ENCODE results near the gene BCAS3.
"Not testable (repeated sequence)": the region's sequence is repeated elsewhere in the genome, so short reads cannot be mapped to it uniquely, and the experiment has no call there.

The BCAS3 gene

DNA sequence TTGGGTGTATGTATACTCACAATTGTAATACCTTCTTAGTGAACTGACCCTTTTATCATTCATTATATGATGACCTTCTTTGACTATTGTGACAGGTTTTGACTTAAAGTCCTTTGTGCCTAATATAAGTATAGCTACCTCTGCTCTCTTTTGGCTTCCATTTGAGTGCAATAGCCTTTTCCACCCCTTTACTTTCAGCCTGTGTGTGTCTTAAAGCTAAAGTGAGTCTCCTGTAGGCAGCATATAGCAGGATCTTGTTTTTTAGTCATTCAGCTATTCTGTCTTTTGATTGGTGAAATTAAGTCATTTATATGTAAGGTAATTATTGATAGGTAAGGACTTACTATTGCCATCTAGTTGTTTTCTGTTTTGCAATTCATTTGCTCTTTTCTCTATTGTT, 758.6 kb downstream of the BCAS3 start:
- H3K4me1 ChIP-seq = no peaks in the 10 kb centered on the region
- TF ChIP-seq, protein P1, sequence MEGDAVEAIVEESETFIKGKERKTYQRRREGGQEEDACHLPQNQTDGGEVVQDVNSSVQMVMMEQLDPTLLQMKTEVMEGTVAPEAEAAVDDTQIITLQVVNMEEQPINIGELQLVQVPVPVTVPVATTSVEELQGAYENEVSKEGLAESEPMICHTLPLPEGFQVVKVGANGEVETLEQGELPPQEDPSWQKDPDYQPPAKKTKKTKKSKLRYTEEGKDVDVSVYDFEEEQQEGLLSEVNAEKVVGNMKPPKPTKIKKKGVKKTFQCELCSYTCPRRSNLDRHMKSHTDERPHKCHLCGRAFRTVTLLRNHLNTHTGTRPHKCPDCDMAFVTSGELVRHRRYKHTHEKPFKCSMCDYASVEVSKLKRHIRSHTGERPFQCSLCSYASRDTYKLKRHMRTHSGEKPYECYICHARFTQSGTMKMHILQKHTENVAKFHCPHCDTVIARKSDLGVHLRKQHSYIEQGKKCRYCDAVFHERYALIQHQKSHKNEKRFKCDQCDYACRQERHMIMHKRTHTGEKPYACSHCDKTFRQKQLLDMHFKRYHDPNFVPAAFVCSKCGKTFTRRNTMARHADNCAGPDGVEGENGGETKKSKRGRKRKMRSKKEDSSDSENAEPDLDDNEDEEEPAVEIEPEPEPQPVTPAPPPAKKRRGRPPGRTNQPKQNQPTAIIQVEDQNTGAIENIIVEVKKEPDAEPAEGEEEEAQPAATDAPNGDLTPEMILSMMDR (IDR thresholded peaks at IDR 0.05) = no peak

DNA sequence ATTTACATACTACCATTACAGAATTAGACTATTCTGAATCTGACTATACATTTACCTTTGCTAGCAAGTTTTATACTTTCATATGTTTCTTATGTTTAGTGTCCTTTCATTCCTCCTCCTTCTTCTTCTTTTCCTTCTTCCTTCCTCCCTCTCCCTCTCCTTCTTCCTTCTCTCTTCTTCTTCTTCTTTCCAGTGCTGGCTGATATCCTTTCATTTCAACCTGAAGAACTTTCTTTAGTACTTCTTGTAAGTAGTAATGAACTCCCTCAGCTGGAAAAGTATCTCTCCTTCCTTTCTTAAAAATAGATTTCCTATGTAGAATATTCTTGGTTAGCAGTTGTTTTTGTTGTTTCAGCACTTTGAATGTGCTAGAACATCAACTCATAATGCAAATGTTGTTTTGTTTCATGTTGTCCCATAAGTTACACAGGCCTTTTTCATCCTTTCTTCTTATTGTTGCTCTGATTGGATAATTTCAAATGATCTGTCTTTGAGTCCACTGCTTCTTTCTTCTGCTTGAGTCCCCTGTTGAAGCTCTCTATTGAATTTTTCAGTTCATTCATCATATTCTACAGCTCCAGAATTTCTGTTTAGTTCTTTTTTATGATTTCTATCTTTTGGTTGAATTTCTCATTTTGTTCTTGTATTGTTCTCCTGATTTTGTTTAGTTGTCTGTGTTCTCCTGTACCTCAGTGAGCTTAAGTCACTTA, 759.5 kb downstream of the BCAS3 start:
- TF ChIP-seq, protein P1 (IDR thresholded peaks at IDR 0.05) = no peak
- H2AFZ ChIP-seq = no peak overlapping the region
- no peak overlapping the region for H3K4me2 ChIP-seq (ENCODE audit: low read length)
- H3K4me1 ChIP-seq = no peaks in the 10 kb centered on the region
- no peaks in the 10 kb centered on the region for H3K36me3 ChIP-seq (ENCODE audit: control insufficient read depth, insufficient read depth, low read length)
- H3K9me3 ChIP-seq (ENCODE audit: control insufficient read depth, low read length) = peaks cover 5% of the 10 kb centered on the region
- H3K4me3 ChIP-seq (ENCODE audit: low read depth, low read length) = no peak overlapping the region
- no peak overlapping the region for H3K9ac ChIP-seq
- H3K27me3 ChIP-seq (ENCODE audit: control insufficient read depth, insufficient read depth, low read length) = no peaks in the 10 kb centered on the region
- H3K27ac ChIP-seq = no peak overlapping the region
- H3K79me2 ChIP-seq = no peaks in the 10 kb centered on the region

More for the DNA sequence above, 758.6 kb downstream of the BCAS3 start:
- Histone ChIP-seq H2AFZ (no peak overlapping the region), H3K9ac (no peak overlapping the region), H3K9me3 (ENCODE audit: control insufficient read depth, low read length) (peaks cover 5% of the 10 kb centered on the region), H3K36me3 (ENCODE audit: control insufficient read depth, insufficient read depth, low read length) (no peaks in the 10 kb centered on the region), H3K4me2 (ENCODE audit: low read length) (no peak overlapping the region), H3K4me3 (ENCODE audit: low read depth, low read length) (no peak overlapping the region), H3K79me2 (no peaks in the 10 kb centered on the region), H3K27me3 (ENCODE audit: control insufficient read depth, insufficient read depth, low read length) (no peaks in the 10 kb centered on the region), H3K27ac (no peak overlapping the region)

DNA sequence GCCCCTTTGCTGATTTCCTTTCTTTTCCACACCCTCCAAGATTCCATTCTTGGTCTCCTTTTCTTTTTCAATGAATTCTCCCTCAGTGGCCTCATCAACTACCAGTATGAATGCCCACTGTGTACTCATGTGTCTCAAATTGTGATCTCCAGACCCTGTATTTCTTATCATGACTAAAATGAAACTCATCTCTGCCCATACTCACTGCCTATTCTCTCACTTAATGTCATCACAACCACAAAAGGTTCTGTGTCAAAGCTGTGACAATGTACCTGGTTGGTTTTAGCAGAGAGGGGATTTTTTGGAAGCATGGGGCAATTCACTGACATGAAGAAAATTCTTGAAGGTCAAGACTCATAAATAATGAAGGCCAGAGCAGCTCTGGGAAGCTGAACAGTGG, 763.0 kb downstream of the BCAS3 start:
- Histone ChIP-seq H3K27ac (no peak overlapping the region), H2AFZ (no peak overlapping the region), H3K79me2 (no peaks in the 10 kb centered on the region), H3K9me3 (ENCODE audit: control insufficient read depth, low read length) (no peaks in the 10 kb centered on the region), H3K4me2 (ENCODE audit: low read length) (no peak overlapping the region), H3K4me3 (ENCODE audit: low read depth, low read length) (no peak overlapping the region), H3K36me3 (ENCODE audit: control insufficient read depth, insufficient read depth, low read length) (no peaks in the 10 kb centered on the region), H3K27me3 (ENCODE audit: control insufficient read depth, insufficient read depth, low read length) (no peaks in the 10 kb centered on the region), H3K4me1 (no peaks in the 10 kb centered on the region), H3K9ac (no peak overlapping the region)
- TF ChIP-seq, protein P1 (IDR thresholded peaks at IDR 0.05) = no peak

DNA sequence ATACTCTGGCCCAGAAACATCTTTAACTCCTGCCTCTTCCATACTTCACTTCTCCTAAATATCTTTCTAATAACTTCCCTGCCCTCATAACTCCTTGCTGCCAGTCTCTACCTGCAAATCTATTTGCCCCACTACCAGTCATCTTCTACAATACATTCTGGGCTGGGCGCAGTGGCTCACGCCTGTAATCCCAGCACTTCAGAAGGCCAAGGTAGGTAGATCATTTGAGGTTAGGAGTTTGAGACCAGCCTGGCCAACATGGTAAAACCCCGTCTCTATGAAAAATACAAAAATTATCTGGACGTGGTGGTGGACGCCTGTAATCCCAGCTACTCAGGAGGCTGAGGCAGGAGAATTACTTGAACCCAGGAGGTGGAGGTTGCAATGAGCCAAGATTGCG, 763.9 kb downstream of the BCAS3 start:
- H3K79me2 ChIP-seq; H3K4me1 ChIP-seq; H3K9ac ChIP-seq; H3K4me2 ChIP-seq (ENCODE audit: low read length); H3K27me3 ChIP-seq (ENCODE audit: control insufficient read depth, insufficient read depth, low read length); H3K4me3 ChIP-seq (ENCODE audit: low read depth, low read length); H3K36me3 ChIP-seq (ENCODE audit: control insufficient read depth, insufficient read depth, low read length); H3K27ac ChIP-seq; H3K9me3 ChIP-seq (ENCODE audit: control insufficient read depth, low read length); H2AFZ ChIP-seq: not testable (repeated sequence)

DNA sequence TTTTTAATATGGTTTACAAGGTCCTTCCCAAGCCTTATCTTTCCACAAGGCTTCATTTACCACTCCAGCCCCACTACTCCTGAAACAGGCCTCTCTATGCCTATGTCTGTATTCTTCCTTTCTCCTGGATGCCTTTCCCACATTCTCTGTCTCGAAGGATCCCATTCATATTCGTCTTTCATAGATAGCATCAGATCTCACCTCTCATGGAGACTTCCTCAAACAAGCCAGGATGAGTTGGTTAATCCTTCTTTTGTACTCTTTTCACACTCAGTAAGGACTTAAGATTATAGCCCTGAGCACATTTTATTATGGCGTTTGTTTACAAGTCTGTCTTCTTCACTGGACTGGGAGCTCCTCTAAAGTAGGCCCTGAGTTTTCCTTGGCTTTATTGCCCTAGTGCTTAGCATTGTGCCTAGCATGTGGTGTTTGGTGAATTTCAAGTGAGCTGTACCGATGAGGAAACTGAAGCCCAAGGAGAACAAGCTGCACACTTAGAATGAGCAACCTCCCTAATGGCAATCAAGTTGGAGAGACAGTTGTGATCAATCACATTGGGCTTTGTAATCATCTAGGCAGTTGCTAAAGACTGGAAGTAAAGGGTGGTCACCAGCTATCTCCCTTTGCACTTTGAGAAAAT, 764.6 kb downstream of the BCAS3 start:
- H3K4me3 ChIP-seq (ENCODE audit: low read depth, low read length) = no peak overlapping the region
- H3K9ac ChIP-seq = no peak overlapping the region
- H3K27me3 ChIP-seq (ENCODE audit: control insufficient read depth, insufficient read depth, low read length) = no peaks in the 10 kb centered on the region
- no peaks in the 10 kb centered on the region for H3K79me2 ChIP-seq
- H3K4me2 ChIP-seq (ENCODE audit: low read length) = no peak overlapping the region
- H3K27ac ChIP-seq = no peak overlapping the region
- H3K4me1 ChIP-seq = no peaks in the 10 kb centered on the region
- H3K9me3 ChIP-seq (ENCODE audit: control insufficient read depth, low read length) = no peaks in the 10 kb centered on the region
- no peaks in the 10 kb centered on the region for H3K36me3 ChIP-seq (ENCODE audit: control insufficient read depth, insufficient read depth, low read length)
- H2AFZ ChIP-seq = no peak overlapping the region
- TF ChIP-seq, protein P1 (IDR thresholded peaks at IDR 0.05) = no peak
